GM12875 (cell line): ENCODE measurements around the gene ZNF326.

Source experiments
- H3K4me3 ChIP-seq: one replicate; pipeline ENCODE4 v1.5.1; 2011; ENCODE audit warnings: low read depth, low read length, control low read depth
- CTCF ChIP-seq: IDR thresholded peaks from 2 replicates; pipeline ENCODE4 v1.5.1; 2011; ENCODE audit warnings: low read depth, mild to moderate bottlenecking, control low read depth, inconsistent platforms, low read length, moderate library complexity, borderline replicate concordance; ENCODE audit not compliant: insufficient read depth

Gene ZNF326

GRCh38 chr1:89994805-89995597 lies at the start of gene ZNF326:
TSS of gene ZNF326 (plus strand) at chr1:89995110. CDS start at chr1:89995258, 148 bp downstream.
- no peak for TF ChIP-seq CTCF
- peak within 1 kb of the TSS; percentile 82 for H3K4me3 ChIP-seq

DNA sequence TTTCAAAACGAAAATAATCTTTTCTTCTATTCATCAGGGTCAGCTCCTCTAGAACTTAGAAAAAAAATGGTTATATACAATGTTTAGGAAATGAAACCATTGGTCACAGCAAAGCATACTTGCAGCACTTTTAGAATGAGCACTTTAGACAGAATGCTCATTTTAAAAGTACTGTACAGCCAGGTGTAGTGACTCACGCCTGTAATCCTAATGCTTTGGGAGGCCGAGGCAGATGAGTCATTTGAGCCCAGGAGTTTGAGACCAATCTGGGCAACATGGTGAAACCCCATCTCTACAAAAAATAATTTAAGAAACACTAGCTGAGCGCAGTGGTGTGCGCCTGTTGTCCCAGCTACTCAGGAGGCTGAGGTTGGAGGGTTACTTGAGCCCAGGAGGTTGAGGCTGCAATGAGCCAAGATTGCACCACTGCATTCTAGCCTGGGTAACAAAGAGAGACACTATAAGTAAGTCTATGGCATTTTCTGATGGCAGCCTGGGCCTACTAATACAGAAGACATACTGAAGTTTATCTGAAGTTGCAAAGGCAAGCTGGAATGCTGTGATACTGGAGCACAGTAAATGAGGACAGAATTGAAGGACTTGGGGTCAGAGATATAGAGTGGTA lies 48.9 kb upstream of the ZNF326 start:
- TF ChIP-seq CTCF = no peak
- H3K4me3 ChIP-seq = no peak overlapping the region

GRCh38 chr1:89946532-89946931 lies 48.4 kb upstream of the ZNF326 start:
- H3K4me3 ChIP-seq = no peak overlapping the region
- TF ChIP-seq CTCF = no peak

- H3K4me3 ChIP-seq = no peak overlapping the region
- TF ChIP-seq CTCF = no peak
Observed at GRCh38 chr1:89948722-89949345, 46.1 kb upstream of the ZNF326 start.

- H3K4me3 ChIP-seq = no peak overlapping the region
- TF ChIP-seq CTCF = no peak
Observed at GRCh38 chr1:89949991-89950624, 44.8 kb upstream of the ZNF326 start.

GRCh38 chr1:89950703-89951102 lies 44.2 kb upstream of the ZNF326 start:
- H3K4me3 ChIP-seq = no peak overlapping the region
- no peak for TF ChIP-seq CTCF
